H9 (cell line): ENCODE results near the gene TRPM1. TPM values are rescaled to one million over a fixed set of nuclear protein-coding genes. Genes with fewer than 3 reads are reported as not detected.
A peak's percentile ranks its signal among the peaks of the same experiment; 100 is the strongest.

Experiments used
- DNase-seq: peaks from one replicate; pipeline ENCODE4 v3.0.0-alpha.2; 2017
- H2AFZ ChIP-seq: one replicate; pipeline ENCODE4 v1.6.1; 2013; ENCODE audit warnings: mild to moderate bottlenecking, low read length, control low read depth, moderate library complexity
- H2AK5ac ChIP-seq: 2 replicates; pipeline ENCODE4 v1.6.1; 2013; ENCODE audit warnings: low read length, control low read depth, mixed read lengths; ENCODE audit not compliant: insufficient read length
- H2BK120ac ChIP-seq: one replicate; pipeline ENCODE4 v1.6.1; 2013; ENCODE audit warnings: low read depth, mild to moderate bottlenecking, low read length, control low read depth, inconsistent platforms; ENCODE audit not compliant: poor library complexity, severe bottlenecking
- H2BK12ac ChIP-seq: 2 replicates; pipeline ENCODE4 v1.6.1; 2013; ENCODE audit warnings: low read length, control low read depth, mixed read lengths, low read depth; ENCODE audit not compliant: insufficient read length
- H2BK15ac ChIP-seq: 2 replicates; pipeline ENCODE4 v1.6.1; 2013; ENCODE audit warnings: low read depth, low read length, control low read depth
- H2BK20ac ChIP-seq: one replicate; pipeline ENCODE4 v1.6.1; 2013; ENCODE audit warnings: low read depth, mild to moderate bottlenecking, low read length, control low read depth, inconsistent platforms; ENCODE audit not compliant: poor library complexity, severe bottlenecking
- H2BK5ac ChIP-seq: 2 replicates; pipeline ENCODE4 v1.6.1; 2013; ENCODE audit warnings: low read length, control low read depth, mixed read lengths; ENCODE audit not compliant: insufficient read length
- H3K14ac ChIP-seq: 2 replicates; pipeline ENCODE4 v1.6.1; 2013; ENCODE audit warnings: low read length, control low read depth; ENCODE audit not compliant: insufficient read depth
- H3K18ac ChIP-seq: 2 replicates; pipeline ENCODE4 v1.6.1; 2013; ENCODE audit warnings: low read depth, mild to moderate bottlenecking, mixed read lengths, low read length, control low read depth; ENCODE audit not compliant: insufficient read length
- H3K23ac ChIP-seq: 2 replicates; pipeline ENCODE4 v1.6.1; 2013; ENCODE audit warnings: low read length, control low read depth, mixed read lengths, low read depth; ENCODE audit not compliant: insufficient read length
- H3K23me2 ChIP-seq: 2 replicates; pipeline ENCODE4 v1.6.1; 2013; ENCODE audit warnings: low read depth, mild to moderate bottlenecking, mixed read lengths, low read length, control low read depth; ENCODE audit not compliant: insufficient read length, poor library complexity, severe bottlenecking
- H3K27ac ChIP-seq: 2 replicates; pipeline ENCODE4 v1.5.1; 2013; ENCODE audit warnings: low read length, control low read depth, mixed read lengths, low read depth; ENCODE audit not compliant: insufficient read length
- H3K27me3 ChIP-seq: 2 replicates; pipeline ENCODE4 v1.6.1; 2013; ENCODE audit warnings: low read length, control low read depth, inconsistent platforms; ENCODE audit not compliant: insufficient read depth
- H3K4ac ChIP-seq: 2 replicates; pipeline ENCODE4 v1.6.1; 2013; ENCODE audit warnings: low read depth, mild to moderate bottlenecking, control low read depth, inconsistent platforms, low read length, moderate library complexity
- H3K4me1 ChIP-seq: 2 replicates; pipeline ENCODE4 v1.6.1; 2013; ENCODE audit warnings: low read length, control low read depth, inconsistent platforms; ENCODE audit not compliant: insufficient read depth
- H3K4me2 ChIP-seq: 2 replicates; pipeline ENCODE4 v1.6.1; 2013; ENCODE audit warnings: low read length, control low read depth, mixed read lengths; ENCODE audit not compliant: insufficient read length, insufficient read depth
- H3K56ac ChIP-seq: 2 replicates; pipeline ENCODE4 v1.6.1; 2013; ENCODE audit warnings: low read depth, mild to moderate bottlenecking, mixed read lengths, low read length, control low read depth; ENCODE audit not compliant: insufficient read length
- H3K79me1 ChIP-seq: 2 replicates; pipeline ENCODE4 v1.6.1; 2013; ENCODE audit warnings: low read depth, mild to moderate bottlenecking, moderate library complexity, low read length, control low read depth, inconsistent platforms; ENCODE audit not compliant: insufficient read depth, poor library complexity, severe bottlenecking
- H3K79me2 ChIP-seq: 2 replicates; pipeline ENCODE4 v1.6.1; 2013; ENCODE audit warnings: low read length, control low read depth, inconsistent platforms; ENCODE audit not compliant: insufficient read depth
- H3K9ac ChIP-seq: 2 replicates; pipeline ENCODE4 v1.6.1; 2013; ENCODE audit warnings: low read length, control low read depth, mixed read lengths; ENCODE audit not compliant: insufficient read length; ENCODE audit errors: extremely low read depth
- H3K9me3 ChIP-seq: one replicate; pipeline ENCODE4 v1.6.1; 2013; ENCODE audit warnings: low read depth, low read length, inconsistent platforms; ENCODE audit not compliant: control insufficient read depth
- H3T11ph ChIP-seq: one replicate; pipeline ENCODE4 v1.6.1; 2013; ENCODE audit warnings: mild to moderate bottlenecking, low read length, control low read depth, inconsistent platforms
- H4K20me1 ChIP-seq: one replicate; pipeline ENCODE4 v1.6.1; 2013; ENCODE audit not compliant: control insufficient read depth, insufficient read length, insufficient read depth
- H4K5ac ChIP-seq: 2 replicates; pipeline ENCODE4 v1.6.1; 2013; ENCODE audit warnings: low read depth, mild to moderate bottlenecking, mixed read lengths, low read length, control low read depth; ENCODE audit not compliant: insufficient read length
- H4K8ac ChIP-seq: replicated peaks from 2 replicates; pipeline ENCODE4 v1.6.1; 2013; ENCODE audit warnings: low read length, control low read depth, mixed read lengths, low read depth; ENCODE audit not compliant: insufficient read length
- H4K91ac ChIP-seq: 2 replicates; pipeline ENCODE4 v1.6.1; 2013; ENCODE audit warnings: low read depth, mild to moderate bottlenecking, moderate library complexity, mixed read lengths, low read length, control low read depth; ENCODE audit not compliant: insufficient read length
- H3K27ac Mint-ChIP-seq, 3 experiments: 2 replicates in 2 of 3; 3 replicates in 1 of 3; pipeline ENCODE4 v1.8.0; 2020 to 2021; ENCODE audit warnings: mixed read lengths in 3 of 3, mild to moderate bottlenecking in 1 of 3, moderate library complexity in 1 of 3
- H3K27me3 Mint-ChIP-seq: 2 replicates; pipeline ENCODE4 v1.8.0; 2021; ENCODE audit warnings: low read depth, mild to moderate bottlenecking, moderate library complexity, mixed read lengths
- H3K36me3 Mint-ChIP-seq, 3 experiments: 2 replicates in 2 of 3; 3 replicates in 1 of 3; pipeline ENCODE4 v1.8.0; 2020 to 2021; ENCODE audit warnings: low read depth in 3 of 3, mixed read lengths in 3 of 3; ENCODE audit not compliant: insufficient read depth in 1 of 3
- H3K4me1 Mint-ChIP-seq, 2 experiments: 2 replicates each; pipeline ENCODE4 v1.8.0; 2020; ENCODE audit warnings: mixed read lengths in 2 of 2
- H3K4me3 Mint-ChIP-seq, 2 experiments: 2 replicates in 1 of 2; 3 replicates in 1 of 2; pipeline ENCODE4 v1.8.0; 2020 to 2021; ENCODE audit warnings: mild to moderate bottlenecking in 2 of 2, mixed read lengths in 2 of 2, moderate library complexity in 1 of 2
- H3K9me3 Mint-ChIP-seq, 2 experiments: 2 replicates in 1 of 2; 3 replicates in 1 of 2; pipeline ENCODE4 v1.8.0; 2020; ENCODE audit warnings: mild to moderate bottlenecking in 2 of 2, mixed read lengths in 2 of 2, moderate library complexity in 1 of 2
- CTCF ChIP-seq: fragments of 200-600 bp; sonication (generic); conservative IDR thresholded peaks from 3 replicates; pipeline ENCODE4 v1.8.0; 2021; ENCODE audit warnings: antibody characterized with exemption, mild to moderate bottlenecking
- WGBS: extraction: QIAGEN DNeasy Blood & Tissue Kit; methylation state at CpG from one replicate; pipeline ENCODE4 v1.1.7; 2013; ENCODE audit warnings: missing lambda C conversion rate, low lambda C conversion rate, mixed read lengths; ENCODE audit not compliant: insufficient read length; ENCODE audit errors: extremely low coverage; 5-methylcytosine and 5-hydroxymethylcytosine counted together
- total RNA-seq: library from RNA; stranded (reverse); gene quantifications from 2 replicates; pipeline ENCODE4 v1.2.1, GENCODE V29; 2021

Gene TRPM1
- total RNA-seq, 1 experiment from 2014 or later: not detected

- H3K79me1 ChIP-seq: no peaks in the 10 kb centered on the region
- H2AFZ ChIP-seq: no peak overlapping the region
- no peak overlapping the region; a peak in 1 of 7 replicates for H3K27ac Mint-ChIP-seq
- no peak for TF ChIP-seq CTCF
- no peaks in the 10 kb centered on the region for H3K23me2 ChIP-seq
- H4K20me1 ChIP-seq: no peaks in the 10 kb centered on the region
- H4K5ac ChIP-seq: no peak overlapping the region
- H3K56ac ChIP-seq: no peak overlapping the region
- H3K4me1 Mint-ChIP-seq: peaks cover 58 to 59% of the 10 kb centered on the region in 2 experiments
- no peak overlapping the region for H4K8ac ChIP-seq
- H3K9me3 ChIP-seq: no peaks in the 10 kb centered on the region
- H2BK120ac ChIP-seq: no peak overlapping the region
- H3K14ac ChIP-seq: 0 out of 2 replicates have a peak overlapping the region, but pooled peaks have one; percentile 41
- no peak overlapping the region for H3K27ac ChIP-seq
- H4K91ac ChIP-seq: no peak overlapping the region
- H3K4ac ChIP-seq: no peak overlapping the region
- no peak overlapping the region for H3K18ac ChIP-seq
- peak overlapping the region; percentile 62 for H3K4me2 ChIP-seq
- no peaks in the 10 kb centered on the region for H3K36me3 Mint-ChIP-seq
- no CpG with 5 or more reads among the region's 11 CpGs for WGBS
- H3K27me3 ChIP-seq: no peaks in the 10 kb centered on the region
- H2AK5ac ChIP-seq: no peak overlapping the region
- no peak overlapping the region for H2BK5ac ChIP-seq
- H3K79me2 ChIP-seq: no peaks in the 10 kb centered on the region
- no peak overlapping the region for H3T11ph ChIP-seq
- H3K4me1 ChIP-seq: peaks cover 12% of the 10 kb centered on the region; the same call in 1 of the 2 replicates
- no peak overlapping the region for H2BK15ac ChIP-seq
- peaks cover 12% of the 10 kb centered on the region for H3K27me3 Mint-ChIP-seq
- no peak overlapping the region for H2BK20ac ChIP-seq
- H2BK12ac ChIP-seq: peak overlapping the region; percentile 15
- no peak overlapping the region for H3K9ac ChIP-seq
- no peak overlapping the region; a peak in 1 of 5 replicates for H3K4me3 Mint-ChIP-seq
- no peaks in the 10 kb centered on the region for H3K9me3 Mint-ChIP-seq
- DNase-seq: no peak
- no peak overlapping the region for H3K23ac ChIP-seq
Observed at GRCh38 chr15:31081056-31081455, 20.5 kb downstream of the TRPM1 start.
